H9 (cell line): ENCODE results near the gene FAXC. TPM values are rescaled to one million over a fixed set of nuclear protein-coding genes. Genes with fewer than 3 reads are reported as not detected.

ENCODE experiments used
- DNase-seq: peaks from one replicate; pipeline ENCODE4 v3.0.0-alpha.2; 2017
- H2AFZ ChIP-seq: one replicate; pipeline ENCODE4 v1.6.1; 2013; ENCODE audit warnings: mild to moderate bottlenecking, low read length, control low read depth, moderate library complexity
- H2AK5ac ChIP-seq: 2 replicates; pipeline ENCODE4 v1.6.1; 2013; ENCODE audit warnings: low read length, control low read depth, mixed read lengths; ENCODE audit not compliant: insufficient read length
- H2BK120ac ChIP-seq: one replicate; pipeline ENCODE4 v1.6.1; 2013; ENCODE audit warnings: low read depth, mild to moderate bottlenecking, low read length, control low read depth, inconsistent platforms; ENCODE audit not compliant: poor library complexity, severe bottlenecking
- H2BK12ac ChIP-seq: 2 replicates; pipeline ENCODE4 v1.6.1; 2013; ENCODE audit warnings: low read length, control low read depth, mixed read lengths, low read depth; ENCODE audit not compliant: insufficient read length
- H2BK15ac ChIP-seq: 2 replicates; pipeline ENCODE4 v1.6.1; 2013; ENCODE audit warnings: low read depth, low read length, control low read depth
- H2BK20ac ChIP-seq: one replicate; pipeline ENCODE4 v1.6.1; 2013; ENCODE audit warnings: low read depth, mild to moderate bottlenecking, low read length, control low read depth, inconsistent platforms; ENCODE audit not compliant: poor library complexity, severe bottlenecking
- H2BK5ac ChIP-seq: 2 replicates; pipeline ENCODE4 v1.6.1; 2013; ENCODE audit warnings: low read length, control low read depth, mixed read lengths; ENCODE audit not compliant: insufficient read length
- H3K14ac ChIP-seq: 2 replicates; pipeline ENCODE4 v1.6.1; 2013; ENCODE audit warnings: low read length, control low read depth; ENCODE audit not compliant: insufficient read depth
- H3K18ac ChIP-seq: 2 replicates; pipeline ENCODE4 v1.6.1; 2013; ENCODE audit warnings: low read depth, mild to moderate bottlenecking, mixed read lengths, low read length, control low read depth; ENCODE audit not compliant: insufficient read length
- H3K23ac ChIP-seq: 2 replicates; pipeline ENCODE4 v1.6.1; 2013; ENCODE audit warnings: low read length, control low read depth, mixed read lengths, low read depth; ENCODE audit not compliant: insufficient read length
- H3K23me2 ChIP-seq: 2 replicates; pipeline ENCODE4 v1.6.1; 2013; ENCODE audit warnings: low read depth, mild to moderate bottlenecking, mixed read lengths, low read length, control low read depth; ENCODE audit not compliant: insufficient read length, poor library complexity, severe bottlenecking
- H3K27ac ChIP-seq: 2 replicates; pipeline ENCODE4 v1.5.1; 2013; ENCODE audit warnings: low read length, control low read depth, mixed read lengths, low read depth; ENCODE audit not compliant: insufficient read length
- H3K27me3 ChIP-seq: 2 replicates; pipeline ENCODE4 v1.6.1; 2013; ENCODE audit warnings: low read length, control low read depth, inconsistent platforms; ENCODE audit not compliant: insufficient read depth
- H3K4ac ChIP-seq: 2 replicates; pipeline ENCODE4 v1.6.1; 2013; ENCODE audit warnings: low read depth, mild to moderate bottlenecking, control low read depth, inconsistent platforms, low read length, moderate library complexity
- H3K4me1 ChIP-seq: 2 replicates; pipeline ENCODE4 v1.6.1; 2013; ENCODE audit warnings: low read length, control low read depth, inconsistent platforms; ENCODE audit not compliant: insufficient read depth
- H3K4me2 ChIP-seq: 2 replicates; pipeline ENCODE4 v1.6.1; 2013; ENCODE audit warnings: low read length, control low read depth, mixed read lengths; ENCODE audit not compliant: insufficient read length, insufficient read depth
- H3K56ac ChIP-seq: 2 replicates; pipeline ENCODE4 v1.6.1; 2013; ENCODE audit warnings: low read depth, mild to moderate bottlenecking, mixed read lengths, low read length, control low read depth; ENCODE audit not compliant: insufficient read length
- H3K79me1 ChIP-seq: 2 replicates; pipeline ENCODE4 v1.6.1; 2013; ENCODE audit warnings: low read depth, mild to moderate bottlenecking, moderate library complexity, low read length, control low read depth, inconsistent platforms; ENCODE audit not compliant: insufficient read depth, poor library complexity, severe bottlenecking
- H3K79me2 ChIP-seq: 2 replicates; pipeline ENCODE4 v1.6.1; 2013; ENCODE audit warnings: low read length, control low read depth, inconsistent platforms; ENCODE audit not compliant: insufficient read depth
- H3K9ac ChIP-seq: 2 replicates; pipeline ENCODE4 v1.6.1; 2013; ENCODE audit warnings: low read length, control low read depth, mixed read lengths; ENCODE audit not compliant: insufficient read length; ENCODE audit errors: extremely low read depth
- H3K9me3 ChIP-seq: one replicate; pipeline ENCODE4 v1.6.1; 2013; ENCODE audit warnings: low read depth, low read length, inconsistent platforms; ENCODE audit not compliant: control insufficient read depth
- H3T11ph ChIP-seq: one replicate; pipeline ENCODE4 v1.6.1; 2013; ENCODE audit warnings: mild to moderate bottlenecking, low read length, control low read depth, inconsistent platforms
- H4K20me1 ChIP-seq: one replicate; pipeline ENCODE4 v1.6.1; 2013; ENCODE audit not compliant: control insufficient read depth, insufficient read length, insufficient read depth
- H4K5ac ChIP-seq: 2 replicates; pipeline ENCODE4 v1.6.1; 2013; ENCODE audit warnings: low read depth, mild to moderate bottlenecking, mixed read lengths, low read length, control low read depth; ENCODE audit not compliant: insufficient read length
- H4K8ac ChIP-seq: replicated peaks from 2 replicates; pipeline ENCODE4 v1.6.1; 2013; ENCODE audit warnings: low read length, control low read depth, mixed read lengths, low read depth; ENCODE audit not compliant: insufficient read length
- H4K91ac ChIP-seq: 2 replicates; pipeline ENCODE4 v1.6.1; 2013; ENCODE audit warnings: low read depth, mild to moderate bottlenecking, moderate library complexity, mixed read lengths, low read length, control low read depth; ENCODE audit not compliant: insufficient read length
- H3K27ac Mint-ChIP-seq, 3 experiments: 2 replicates in 2 of 3; 3 replicates in 1 of 3; pipeline ENCODE4 v1.8.0; 2020 to 2021; ENCODE audit warnings: mixed read lengths in 3 of 3, mild to moderate bottlenecking in 1 of 3, moderate library complexity in 1 of 3
- H3K27me3 Mint-ChIP-seq: 2 replicates; pipeline ENCODE4 v1.8.0; 2021; ENCODE audit warnings: low read depth, mild to moderate bottlenecking, moderate library complexity, mixed read lengths
- H3K36me3 Mint-ChIP-seq, 3 experiments: 2 replicates in 2 of 3; 3 replicates in 1 of 3; pipeline ENCODE4 v1.8.0; 2020 to 2021; ENCODE audit warnings: low read depth in 3 of 3, mixed read lengths in 3 of 3; ENCODE audit not compliant: insufficient read depth in 1 of 3
- H3K4me1 Mint-ChIP-seq, 2 experiments: 2 replicates each; pipeline ENCODE4 v1.8.0; 2020; ENCODE audit warnings: mixed read lengths in 2 of 2
- H3K4me3 Mint-ChIP-seq, 2 experiments: 2 replicates in 1 of 2; 3 replicates in 1 of 2; pipeline ENCODE4 v1.8.0; 2020 to 2021; ENCODE audit warnings: mild to moderate bottlenecking in 2 of 2, mixed read lengths in 2 of 2, moderate library complexity in 1 of 2
- H3K9me3 Mint-ChIP-seq, 2 experiments: 2 replicates in 1 of 2; 3 replicates in 1 of 2; pipeline ENCODE4 v1.8.0; 2020; ENCODE audit warnings: mild to moderate bottlenecking in 2 of 2, mixed read lengths in 2 of 2, moderate library complexity in 1 of 2
- WGBS: extraction: QIAGEN DNeasy Blood & Tissue Kit; methylation state at CpG from one replicate; pipeline ENCODE4 v1.1.7; 2013; ENCODE audit warnings: missing lambda C conversion rate, low lambda C conversion rate, mixed read lengths; ENCODE audit not compliant: insufficient read length; ENCODE audit errors: extremely low coverage; 5-methylcytosine and 5-hydroxymethylcytosine counted together
- total RNA-seq: library from RNA; stranded (reverse); gene quantifications from 2 replicates; pipeline ENCODE4 v1.2.1, GENCODE V29; 2021
- TF ChIP-seq, protein P1 (sequence below): fragments of 200-600 bp; sonication (generic); conservative IDR thresholded peaks from 3 replicates; pipeline ENCODE4 v1.8.0; 2021; ENCODE audit warnings: antibody characterized with exemption, mild to moderate bottlenecking

The FAXC gene
- total RNA-seq, 1 experiment from 2014 or later, result 17.2 TPM

GRCh38 chr6:99287523-99287922 is 62.0 kb downstream of the FAXC start:
- WGBS, result no CpG with 5 or more reads among the region's 2 CpGs
- no peak overlapping the region for H4K5ac ChIP-seq
- DNase-seq, result no peak
- no peak overlapping the region for H3K27ac ChIP-seq
- H3K27me3 ChIP-seq, result no peaks in the 10 kb centered on the region
- H2BK5ac ChIP-seq, result no peak overlapping the region
- H3K4me1 ChIP-seq, result no peaks in the 10 kb centered on the region
- H3K9me3 ChIP-seq, result no peaks in the 10 kb centered on the region
- no peak overlapping the region for H2BK12ac ChIP-seq
- H3K23ac ChIP-seq, result no peak overlapping the region
- Mint-ChIP-seq H3K4me3 (no peak overlapping the region), H3K36me3 (peaks cover 1 to 8% (median 6%) of the 10 kb centered on the region in 3 experiments; a peak in 3 of 7 replicates), H3K4me1 (no peaks in the 10 kb centered on the region; a peak in 1 of 4 replicates), H3K27me3 (no peaks in the 10 kb centered on the region), H3K9me3 (no peaks in the 10 kb centered on the region), H3K27ac (no peak overlapping the region)
- no peaks in the 10 kb centered on the region for H3K79me1 ChIP-seq
- no peak overlapping the region for H3K14ac ChIP-seq
- H3K23me2 ChIP-seq, result no peaks in the 10 kb centered on the region
- no peak overlapping the region for H4K91ac ChIP-seq
- no peak overlapping the region for H2BK120ac ChIP-seq
- no peak overlapping the region for H4K8ac ChIP-seq
- no peak overlapping the region for H3K4me2 ChIP-seq
- H3T11ph ChIP-seq, result no peak overlapping the region
- H3K79me2 ChIP-seq, result no peaks in the 10 kb centered on the region
- H2AK5ac ChIP-seq, result no peak overlapping the region
- H3K9ac ChIP-seq, result no peak overlapping the region
- no peak overlapping the region for H3K56ac ChIP-seq
- no peak overlapping the region for H2AFZ ChIP-seq
- no peaks in the 10 kb centered on the region for H4K20me1 ChIP-seq
- no peak overlapping the region for H3K18ac ChIP-seq
- no peak overlapping the region for H2BK15ac ChIP-seq
- TF ChIP-seq, protein P1, sequence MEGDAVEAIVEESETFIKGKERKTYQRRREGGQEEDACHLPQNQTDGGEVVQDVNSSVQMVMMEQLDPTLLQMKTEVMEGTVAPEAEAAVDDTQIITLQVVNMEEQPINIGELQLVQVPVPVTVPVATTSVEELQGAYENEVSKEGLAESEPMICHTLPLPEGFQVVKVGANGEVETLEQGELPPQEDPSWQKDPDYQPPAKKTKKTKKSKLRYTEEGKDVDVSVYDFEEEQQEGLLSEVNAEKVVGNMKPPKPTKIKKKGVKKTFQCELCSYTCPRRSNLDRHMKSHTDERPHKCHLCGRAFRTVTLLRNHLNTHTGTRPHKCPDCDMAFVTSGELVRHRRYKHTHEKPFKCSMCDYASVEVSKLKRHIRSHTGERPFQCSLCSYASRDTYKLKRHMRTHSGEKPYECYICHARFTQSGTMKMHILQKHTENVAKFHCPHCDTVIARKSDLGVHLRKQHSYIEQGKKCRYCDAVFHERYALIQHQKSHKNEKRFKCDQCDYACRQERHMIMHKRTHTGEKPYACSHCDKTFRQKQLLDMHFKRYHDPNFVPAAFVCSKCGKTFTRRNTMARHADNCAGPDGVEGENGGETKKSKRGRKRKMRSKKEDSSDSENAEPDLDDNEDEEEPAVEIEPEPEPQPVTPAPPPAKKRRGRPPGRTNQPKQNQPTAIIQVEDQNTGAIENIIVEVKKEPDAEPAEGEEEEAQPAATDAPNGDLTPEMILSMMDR, result no peak
- no peak overlapping the region for H3K4ac ChIP-seq
- no peak overlapping the region for H2BK20ac ChIP-seq
